Measurements from ENCODE around the gene BHLHA15. TPM values are rescaled to one million over a fixed set of nuclear protein-coding genes. Genes with fewer than 3 reads are reported as not detected.

The BHLHA15 gene
- total RNA-seq, 2 donors from 2014 or later = 0.67 to 2.4 TPM

GRCh38 chr7:98223898-98224700 lies 12.9 kb downstream of the BHLHA15 start:
- intact Hi-C loops (cut with DNase I) = no loop called here
- H3K4me1 ChIP-seq = no peaks in the 10 kb centered on the region
- no peak overlapping the region for H3K27ac ChIP-seq
- no peak for DNase-seq
- H3K9me3 ChIP-seq = no peaks in the 10 kb centered on the region
- no peak for TF ChIP-seq CTCF (IDR thresholded peaks at IDR 0.05)
- H3K4me3 ChIP-seq = no peak overlapping the region
- H3K36me3 ChIP-seq = peaks cover 3% of the 10 kb centered on the region
- peak overlapping the region in 1 of 2 donors; percentile 2 for H3K9ac ChIP-seq (ENCODE audit: low read depth in 2 of 2, low read length in 2 of 2)
- H3K27me3 ChIP-seq = no peaks in the 10 kb centered on the region

- no peak for TF ChIP-seq CTCF (IDR thresholded peaks at IDR 0.05)
- Histone ChIP-seq H3K4me3 (no peak overlapping the region), H3K4me1 (no peaks in the 10 kb centered on the region), H3K9ac (ENCODE audit: low read depth in 2 of 2, low read length in 2 of 2) (no peak overlapping the region), H3K27ac (no peak overlapping the region), H3K9me3 (no peaks in the 10 kb centered on the region), H3K27me3 (no peaks in the 10 kb centered on the region), H3K36me3 (no peaks in the 10 kb centered on the region)
- intact Hi-C loops (cut with DNase I) = no loop called here
- no peak for DNase-seq
These were observed 13.5 kb downstream of the BHLHA15 start for GRCh38 chr7:98224701-98225181.

- TF ChIP-seq CTCF (IDR thresholded peaks at IDR 0.05) = no peak
- DNase-seq = no peak
- Histone ChIP-seq H3K9me3 (no peaks in the 10 kb centered on the region), H3K4me1 (no peaks in the 10 kb centered on the region), H3K27me3 (no peaks in the 10 kb centered on the region), H3K4me3 (no peak overlapping the region), H3K27ac (no peak overlapping the region), H3K36me3 (no peaks in the 10 kb centered on the region), H3K9ac (ENCODE audit: low read depth in 2 of 2, low read length in 2 of 2) (no peak overlapping the region)
- intact Hi-C loops (cut with DNase I) = no loop called here
These were observed 14.8 kb downstream of the BHLHA15 start for GRCh38 chr7:98225913-98226614.

GRCh38 chr7:98227939-98228338 lies 16.7 kb downstream of the BHLHA15 start:
- Histone ChIP-seq H3K4me3 (no peak overlapping the region), H3K36me3 (no peaks in the 10 kb centered on the region), H3K27ac (no peak overlapping the region), H3K9me3 (no peaks in the 10 kb centered on the region), H3K9ac (ENCODE audit: low read depth in 2 of 2, low read length in 2 of 2) (no peak overlapping the region), H3K4me1 (no peaks in the 10 kb centered on the region), H3K27me3 (no peaks in the 10 kb centered on the region)
- no peak for TF ChIP-seq CTCF (IDR thresholded peaks at IDR 0.05)
- intact Hi-C loops (cut with DNase I) = no loop called here
- no peak for DNase-seq

- Histone ChIP-seq H3K27ac (no peak overlapping the region), H3K36me3 (no peaks in the 10 kb centered on the region)
- intact Hi-C loops (cut with DNase I) = no loop called here
These were observed 17.6 kb downstream of the BHLHA15 start for GRCh38 chr7:98228801-98229200.

More at GRCh38 chr7:98228801-98229200, 17.6 kb downstream of the BHLHA15 start:
- H3K9ac ChIP-seq (ENCODE audit: low read depth in 2 of 2, low read length in 2 of 2) = no peak overlapping the region
- no peaks in the 10 kb centered on the region for H3K9me3 ChIP-seq
- no peak overlapping the region for H3K4me3 ChIP-seq
- no peaks in the 10 kb centered on the region for H3K27me3 ChIP-seq
- no peaks in the 10 kb centered on the region for H3K4me1 ChIP-seq
- DNase-seq = no peak
- no peak for TF ChIP-seq CTCF (IDR thresholded peaks at IDR 0.05)
